GM18907 (cell line): ENCODE results near the gene P4HA1.

ENCODE experiments used
- ATAC-seq: cut with Tn5 transposase; IDR thresholded peaks from one replicate; pipeline ENCODE4 v1.9.1; 2021; ENCODE audit warnings: mild to moderate bottlenecking, moderate library complexity; ENCODE audit not compliant: unreplicated experiment

The P4HA1 gene

DNA sequence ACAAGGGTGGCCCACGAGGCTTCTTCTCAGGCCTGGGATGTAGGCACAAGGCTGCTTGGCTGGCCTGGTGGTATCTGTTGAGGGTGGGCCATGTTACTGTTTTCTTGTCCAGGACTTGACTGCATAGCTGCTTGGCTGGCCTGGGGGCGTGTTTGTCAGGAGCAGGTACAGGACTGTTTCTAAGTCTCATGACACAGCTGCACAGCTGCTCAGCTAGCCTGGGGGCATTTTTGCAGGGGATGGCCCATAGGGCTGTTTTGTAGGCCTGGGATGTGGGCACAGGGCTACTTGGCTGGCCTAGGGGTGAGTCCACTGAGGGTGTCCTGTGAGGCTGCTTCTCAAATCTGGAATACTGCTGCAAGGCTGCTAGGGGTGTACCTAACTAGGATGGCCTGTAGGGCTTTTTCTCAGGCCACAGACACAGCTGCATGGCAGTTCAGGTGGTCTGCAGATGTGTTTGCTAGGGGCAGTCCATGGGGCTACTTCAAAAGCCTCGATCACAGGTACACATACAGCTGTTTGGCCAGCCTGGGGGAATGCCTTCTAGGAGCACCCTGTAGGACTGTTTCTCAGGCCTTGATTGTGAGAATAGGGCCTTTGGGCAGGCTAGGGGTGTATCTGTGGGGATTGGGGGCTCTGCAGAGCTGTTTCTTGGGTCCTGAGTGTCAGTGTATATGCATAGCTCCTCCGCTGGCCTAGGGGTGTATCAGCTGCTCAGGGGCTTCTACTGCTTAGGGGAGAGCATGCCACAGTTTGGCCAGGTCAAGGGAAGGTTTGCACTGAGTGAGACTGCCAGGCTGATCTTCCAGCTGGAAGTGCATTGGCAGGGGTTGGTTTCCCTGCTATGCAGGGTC, 115.4 kb downstream of the P4HA1 start:
- no peak for ATAC-seq

DNA sequence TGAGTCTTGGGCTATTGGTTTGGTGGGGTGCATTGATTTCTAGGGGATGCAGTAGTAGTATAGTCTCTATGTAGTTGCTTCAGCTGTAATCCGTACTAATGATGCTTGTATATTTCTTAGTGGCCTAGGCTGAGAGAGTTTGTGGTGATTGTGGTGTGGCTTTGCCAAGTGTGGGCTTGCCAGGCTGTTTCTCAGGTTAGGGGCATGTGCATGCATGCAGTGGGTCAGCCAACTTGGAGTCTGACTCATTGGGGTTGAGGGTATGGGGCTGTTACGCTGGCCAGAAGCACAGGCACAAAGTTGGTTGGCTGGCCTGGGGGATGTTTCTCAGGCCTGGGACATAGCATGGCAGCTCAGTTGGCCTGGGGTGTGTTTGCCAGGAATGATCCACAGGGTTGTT, 116.3 kb downstream of the P4HA1 start:
- no peak for ATAC-seq

DNA sequence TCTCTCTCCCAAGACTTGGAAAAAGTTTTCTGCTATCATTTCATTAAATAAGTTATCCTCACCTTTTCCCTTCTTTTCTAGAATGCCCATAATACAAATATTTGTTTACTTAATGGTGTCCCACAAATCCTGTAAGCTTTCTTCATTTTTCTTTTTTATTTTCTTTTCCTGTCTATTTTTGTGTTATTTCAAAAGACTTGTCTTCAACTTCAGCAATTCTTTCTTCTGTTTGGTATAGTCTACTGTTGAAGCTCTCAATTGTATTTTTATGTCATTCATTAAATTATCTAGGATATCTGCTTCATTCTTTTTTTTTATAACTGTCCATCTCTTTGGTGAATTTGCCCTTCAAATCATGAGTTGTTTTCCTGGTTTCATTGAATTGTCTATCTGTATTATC, 117.0 kb downstream of the P4HA1 start:
- ATAC-seq, result no peak

DNA sequence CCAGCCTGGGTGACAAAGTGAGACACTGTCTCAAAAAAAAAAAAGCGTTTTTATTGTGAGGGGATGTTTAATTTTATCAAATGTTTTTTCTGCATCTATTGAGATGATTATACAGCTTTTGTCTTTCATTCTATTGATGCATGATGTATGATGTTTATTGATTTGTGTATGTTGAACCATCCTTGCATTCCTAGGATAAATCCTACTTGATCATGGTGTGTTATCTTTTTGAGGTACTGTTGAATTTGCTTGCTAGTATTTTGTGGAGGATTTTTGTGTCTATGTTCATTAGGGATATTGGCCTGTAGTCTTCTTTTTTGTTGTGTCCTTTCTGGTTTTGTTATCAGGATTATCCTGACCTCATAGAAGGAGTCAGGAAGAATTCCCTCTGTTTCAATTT, 119.8 kb downstream of the P4HA1 start:
- no peak for ATAC-seq
